NCI-H128 (cell line): ENCODE results near the gene NCKAP5L.
"Not testable (repeated sequence)": the region's sequence is repeated elsewhere in the genome, so short reads cannot be mapped to it uniquely, and the experiment has no call there.

Source experiments
- DNase-seq: peaks from one replicate; lab custom pipeline; 2025; ENCODE audit not compliant: unreplicated experiment; lab: John Stamatoyannopoulos, UW

The NCKAP5L gene

GRCh38 chr12:49865109-49865781 lies 37.0 kb upstream of the NCKAP5L start:
- no peak for DNase-seq

GRCh38 chr12:49864798-49865090 lies 36.5 kb upstream of the NCKAP5L start:
- DNase-seq: no peak

- DNase-seq: no peak
Measured at GRCh38 chr12:49863946-49864797, 36.0 kb upstream of the NCKAP5L start.

- DNase-seq: not testable (repeated sequence)
Measured at GRCh38 chr12:49860921-49861320, 32.7 kb upstream of the NCKAP5L start.

- DNase-seq: not testable (repeated sequence)
Measured at GRCh38 chr12:49855890-49856289, 27.7 kb upstream of the NCKAP5L start.

- no peak for DNase-seq
Measured at GRCh38 chr12:49854976-49855375, 26.8 kb upstream of the NCKAP5L start.

GRCh38 chr12:49853671-49854070 lies 25.5 kb upstream of the NCKAP5L start:
- no peak for DNase-seq

GRCh38 chr12:49847161-49847560 lies 18.9 kb upstream of the NCKAP5L start:
- DNase-seq: no peak

GRCh38 chr12:49846032-49846431 lies 17.8 kb upstream of the NCKAP5L start:
- no peak for DNase-seq

- no peak for DNase-seq
Measured at GRCh38 chr12:49843876-49844437, 15.7 kb upstream of the NCKAP5L start.

- DNase-seq: no peak
Measured at GRCh38 chr12:49843411-49843810, 15.2 kb upstream of the NCKAP5L start.

- peak; percentile 85 for DNase-seq
Measured at GRCh38 chr12:49842519-49843352, 14.5 kb upstream of the NCKAP5L start, which contains the start of gene BCDIN3D. Gene BCDIN3D, minus strand, starts transcription at chr12:49843106. Its CDS starts 19 bp downstream, at chr12:49843087.

- no peak for DNase-seq
Measured at GRCh38 chr12:49838973-49839633, 10.9 kb upstream of the NCKAP5L start.

GRCh38 chr12:49832836-49833421 lies 4.7 kb upstream of the NCKAP5L start:
- no peak for DNase-seq

GRCh38 chr12:49831717-49832116 lies 3.5 kb upstream of the NCKAP5L start:
- DNase-seq: no peak

GRCh38 chr12:49827401-49828099 lies 663 bp downstream of the NCKAP5L start:
- DNase-seq: peak; percentile 52

- DNase-seq: no peak
Measured at GRCh38 chr12:49827051-49827400, 1.2 kb downstream of the NCKAP5L start.

- no peak for DNase-seq
Measured at GRCh38 chr12:49825971-49826421, 2.2 kb downstream of the NCKAP5L start.

- no peak for DNase-seq
Measured at GRCh38 chr12:49825360-49825970, 2.7 kb downstream of the NCKAP5L start.
